ENCODE data around the gene PHF20. TPM values are rescaled to one million over a fixed set of nuclear protein-coding genes. Genes with fewer than 3 reads are reported as not detected.

Gene PHF20
- total and polyA plus RNA-seq, 4 donors: 17.5 to 51.5 (median 32.6) TPM

DNA sequence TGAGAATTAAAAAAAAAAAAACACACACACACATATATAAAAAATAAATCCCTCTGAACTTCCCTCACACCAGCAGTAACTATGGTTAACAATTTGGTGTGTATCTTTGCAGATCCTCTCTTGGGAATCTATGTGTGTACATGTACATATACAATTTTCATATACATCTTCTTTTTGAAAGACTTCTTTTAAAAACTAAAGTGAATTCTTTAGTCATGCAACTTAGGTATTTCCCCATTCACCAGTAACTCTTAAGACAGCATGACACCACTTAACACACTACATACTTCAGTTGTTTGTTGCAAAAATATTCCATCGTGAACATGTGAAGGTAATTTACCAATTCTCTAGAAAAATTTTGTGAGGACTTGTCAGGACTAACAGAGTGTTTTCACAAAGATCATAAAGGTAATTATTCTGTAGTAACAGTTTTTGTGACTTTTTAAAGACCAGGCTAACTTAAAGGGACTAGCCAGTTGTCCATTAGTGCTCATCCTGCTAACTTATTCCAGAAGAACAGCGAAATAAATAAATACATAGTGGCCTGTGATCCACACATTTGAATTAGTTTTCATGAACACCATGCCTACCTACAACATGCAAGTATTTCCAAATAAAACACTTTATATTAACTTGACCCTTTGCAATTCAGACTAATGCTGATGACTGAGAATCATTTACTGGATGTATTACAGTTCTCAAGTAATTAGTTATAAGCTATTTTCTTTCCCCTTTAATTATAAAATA is 41.8 kb upstream of the PHF20 start:
- 83 to 86% methylated on average over 2 of the region's 2 CpGs for WGBS, 2 donors
- peaks cover 30 to 75% (median 51%) of the 10 kb centered on the region in 4 donors for H3K36me3 ChIP-seq (ENCODE audit: control insufficient read depth in 4 of 4, insufficient read depth in 4 of 4, low read length in 4 of 4)
- H3K9ac ChIP-seq (ENCODE audit: insufficient read depth in 1 of 2, low read length in 2 of 2): no peak overlapping the region
- H3K27me3 ChIP-seq (ENCODE audit: control insufficient read depth in 3 of 3, insufficient read depth in 3 of 3, low read length in 2 of 3): no peaks in the 10 kb centered on the region
- H3K4me1 ChIP-seq (ENCODE audit: control insufficient read depth in 5 of 5, insufficient read depth in 5 of 5, low read length in 5 of 5): peaks cover 0 to 19% (median 0%) of the 10 kb centered on the region in 5 donors
- no peak for ATAC-seq (ENCODE audit: insufficient read depth, low FRiP score)
- no peak overlapping the region for H3K27ac ChIP-seq (ENCODE audit: low read depth in 1 of 2, low read length in 1 of 2)
- H3K9me3 ChIP-seq (ENCODE audit: control insufficient read depth in 4 of 4, insufficient read depth in 3 of 4, low read length in 3 of 4): no peaks in the 10 kb centered on the region
- no peak for DNase-seq
- TF ChIP-seq, protein P1, sequence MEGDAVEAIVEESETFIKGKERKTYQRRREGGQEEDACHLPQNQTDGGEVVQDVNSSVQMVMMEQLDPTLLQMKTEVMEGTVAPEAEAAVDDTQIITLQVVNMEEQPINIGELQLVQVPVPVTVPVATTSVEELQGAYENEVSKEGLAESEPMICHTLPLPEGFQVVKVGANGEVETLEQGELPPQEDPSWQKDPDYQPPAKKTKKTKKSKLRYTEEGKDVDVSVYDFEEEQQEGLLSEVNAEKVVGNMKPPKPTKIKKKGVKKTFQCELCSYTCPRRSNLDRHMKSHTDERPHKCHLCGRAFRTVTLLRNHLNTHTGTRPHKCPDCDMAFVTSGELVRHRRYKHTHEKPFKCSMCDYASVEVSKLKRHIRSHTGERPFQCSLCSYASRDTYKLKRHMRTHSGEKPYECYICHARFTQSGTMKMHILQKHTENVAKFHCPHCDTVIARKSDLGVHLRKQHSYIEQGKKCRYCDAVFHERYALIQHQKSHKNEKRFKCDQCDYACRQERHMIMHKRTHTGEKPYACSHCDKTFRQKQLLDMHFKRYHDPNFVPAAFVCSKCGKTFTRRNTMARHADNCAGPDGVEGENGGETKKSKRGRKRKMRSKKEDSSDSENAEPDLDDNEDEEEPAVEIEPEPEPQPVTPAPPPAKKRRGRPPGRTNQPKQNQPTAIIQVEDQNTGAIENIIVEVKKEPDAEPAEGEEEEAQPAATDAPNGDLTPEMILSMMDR (IDR thresholded peaks at IDR 0.05; ENCODE audit: control extremely low read depth, extremely low read depth): no peak
- H3K4me3 ChIP-seq: no peak overlapping the region

DNA sequence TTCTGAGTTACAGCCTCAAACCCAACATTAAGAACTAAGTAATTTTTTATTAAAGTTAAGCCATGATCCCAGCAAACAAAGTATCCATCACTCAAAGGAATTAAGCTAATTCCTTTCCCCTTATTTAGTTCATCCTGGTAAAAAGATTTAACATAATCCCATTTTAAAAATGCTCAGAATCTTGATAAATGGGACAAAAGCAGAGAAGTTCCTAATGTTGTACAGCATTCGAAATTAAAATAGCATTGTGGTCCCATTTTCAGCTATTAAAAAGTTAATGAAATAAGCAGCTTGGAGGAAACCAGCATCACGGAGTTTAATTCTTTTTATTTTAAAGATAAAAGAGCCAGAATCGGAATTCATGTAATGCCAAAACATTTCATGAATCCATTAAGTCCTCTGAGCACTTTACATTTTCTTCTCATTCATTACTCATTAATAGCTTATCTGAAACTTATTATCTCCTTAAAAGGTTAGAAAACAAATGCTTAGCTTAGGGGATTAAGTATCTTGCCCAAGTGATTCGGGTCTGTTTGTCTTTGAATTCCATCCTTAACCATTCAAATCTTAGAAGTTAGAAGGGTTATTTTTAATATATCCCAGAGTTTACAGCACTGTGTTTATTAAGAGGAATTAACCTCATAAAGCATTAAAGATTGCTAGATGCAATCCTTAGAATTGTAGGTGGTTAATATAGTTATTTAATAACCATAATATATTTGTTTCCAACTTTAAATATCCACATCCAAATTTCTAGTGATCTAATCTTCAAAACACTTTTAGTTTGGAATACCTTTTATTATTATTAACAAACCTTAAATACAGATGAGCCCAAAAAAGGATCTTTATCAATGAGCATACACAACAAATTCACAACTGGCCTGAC is 41.0 kb upstream of the PHF20 start:
- Histone ChIP-seq H3K9ac (ENCODE audit: insufficient read depth in 1 of 2, low read length in 2 of 2) (no peak overlapping the region), H3K4me3 (no peak overlapping the region), H3K9me3 (ENCODE audit: control insufficient read depth in 4 of 4, insufficient read depth in 3 of 4, low read length in 3 of 4) (no peaks in the 10 kb centered on the region), H3K4me1 (ENCODE audit: control insufficient read depth in 5 of 5, insufficient read depth in 5 of 5, low read length in 5 of 5) (peaks cover 0 to 19% (median 2%) of the 10 kb centered on the region in 5 donors), H3K27ac (ENCODE audit: low read depth in 1 of 2, low read length in 1 of 2) (no peak overlapping the region), H3K27me3 (ENCODE audit: control insufficient read depth in 3 of 3, insufficient read depth in 3 of 3, low read length in 2 of 3) (no peaks in the 10 kb centered on the region), H3K36me3 (ENCODE audit: control insufficient read depth in 4 of 4, insufficient read depth in 4 of 4, low read length in 4 of 4) (peaks cover 28 to 75% (median 49%) of the 10 kb centered on the region in 4 donors)
- DNase-seq (no peak), ATAC-seq (ENCODE audit: insufficient read depth, low FRiP score) (no peak)
- TF ChIP-seq, protein P1 (IDR thresholded peaks at IDR 0.05; ENCODE audit: control extremely low read depth, extremely low read depth): no peak
- WGBS, 2 donors: 58 to 77% methylated on average over 4 of the region's 4 CpGs

DNA sequence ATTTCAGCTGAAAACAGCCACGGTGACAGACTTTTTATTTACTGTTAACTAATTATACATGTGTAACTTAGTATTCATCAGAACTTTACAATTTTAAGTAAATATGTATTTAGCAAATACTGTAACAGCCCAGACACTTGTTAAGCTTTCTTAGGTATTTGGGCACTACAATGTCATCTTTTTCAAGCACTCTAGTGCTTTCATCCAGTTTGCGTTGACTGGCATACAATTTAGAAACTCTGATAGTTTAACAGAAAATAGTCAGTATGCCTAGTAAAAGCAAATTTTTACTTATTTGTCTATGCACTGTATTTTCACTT is 40.4 kb upstream of the PHF20 start:
- 59 to 79% methylated on average over 2 of the region's 2 CpGs for WGBS, 2 donors

More for the DNA sequence above, 40.4 kb upstream of the PHF20 start:
- no peak overlapping the region for H3K27ac ChIP-seq (ENCODE audit: low read depth in 1 of 2, low read length in 1 of 2)
- peaks cover 25 to 75% (median 47%) of the 10 kb centered on the region in 4 donors for H3K36me3 ChIP-seq (ENCODE audit: control insufficient read depth in 4 of 4, insufficient read depth in 4 of 4, low read length in 4 of 4)
- no peak overlapping the region for H3K9ac ChIP-seq (ENCODE audit: insufficient read depth in 1 of 2, low read length in 2 of 2)
- no peaks in the 10 kb centered on the region for H3K27me3 ChIP-seq (ENCODE audit: control insufficient read depth in 3 of 3, insufficient read depth in 3 of 3, low read length in 2 of 3)
- ATAC-seq (ENCODE audit: insufficient read depth, low FRiP score): no peak
- no peak overlapping the region for H3K4me3 ChIP-seq
- H3K9me3 ChIP-seq (ENCODE audit: control insufficient read depth in 4 of 4, insufficient read depth in 3 of 4, low read length in 3 of 4): no peaks in the 10 kb centered on the region
- DNase-seq: no peak
- TF ChIP-seq, protein P1 (IDR thresholded peaks at IDR 0.05; ENCODE audit: control extremely low read depth, extremely low read depth): no peak
- peaks cover 0 to 22% (median 3%) of the 10 kb centered on the region in 5 donors for H3K4me1 ChIP-seq (ENCODE audit: control insufficient read depth in 5 of 5, insufficient read depth in 5 of 5, low read length in 5 of 5)
